DND-41 (cell line): ENCODE data around the gene VPS35.

Source experiments
- CTCF ChIP-seq: IDR thresholded peaks from 2 replicates; pipeline ENCODE4 v1.5.1; 2012; ENCODE audit warnings: borderline replicate concordance, low read length, moderate library complexity, mild to moderate bottlenecking; ENCODE audit not compliant: poor library complexity, severe bottlenecking; ENCODE audit errors: extremely low read depth
- EZH2 ChIP-seq: IDR thresholded peaks from 3 replicates; pipeline ENCODE4 v1.6.1; 2012; ENCODE audit warnings: borderline replicate concordance, low read depth, mild to moderate bottlenecking, moderate library complexity, low read length, inconsistent platforms; ENCODE audit not compliant: severe bottlenecking

- no peak for TF ChIP-seq EZH2
- TF ChIP-seq CTCF: no peak
These were observed 29.2 kb upstream of the VPS35 start for GRCh38 chr16:46718214-46718613.
